UCSD-AML1 (cell line): ENCODE measurements around the gene DCAF5.
"Not testable (repeated sequence)": the region's sequence is repeated elsewhere in the genome, so short reads cannot be mapped to it uniquely, and the experiment has no call there.

ENCODE experiments used
- DNase-seq: peaks from one replicate; lab custom pipeline; 2025; ENCODE audit not compliant: unreplicated experiment; lab: John Stamatoyannopoulos, UW

The DCAF5 gene

GRCh38 chr14:69152902-69153151 lies at the start of gene DCAF5:
Gene DCAF5, minus strand, starts transcription at chr14:69153119. Its CDS starts 141 bp downstream, at chr14:69152978.
- no peak for DNase-seq

GRCh38 chr14:69199786-69200185 lies 46.9 kb upstream of the DCAF5 start:
- no peak for DNase-seq

GRCh38 chr14:69193721-69194120 lies 40.8 kb upstream of the DCAF5 start:
- no peak for DNase-seq

GRCh38 chr14:69191340-69192111 lies 38.6 kb upstream of the DCAF5 start, which contains the start of gene EXD2:
Gene EXD2, plus strand, starts transcription at chr14:69191498. Its CDS starts 17,973 bp downstream, at chr14:69209471.
- DNase-seq, result peak; percentile 81

GRCh38 chr14:69190191-69190590 lies 37.3 kb upstream of the DCAF5 start:
- no peak for DNase-seq

- no peak for DNase-seq
These were observed 30.8 kb upstream of the DCAF5 start for GRCh38 chr14:69183735-69184134.

- DNase-seq, result not testable (repeated sequence)
These were observed 29.7 kb upstream of the DCAF5 start for GRCh38 chr14:69182580-69182979.

GRCh38 chr14:69181491-69181890 lies 28.6 kb upstream of the DCAF5 start:
- no peak for DNase-seq

- no peak for DNase-seq
These were observed 22.2 kb upstream of the DCAF5 start for GRCh38 chr14:69175130-69175529.

- no peak for DNase-seq
These were observed 18.6 kb upstream of the DCAF5 start for GRCh38 chr14:69171569-69171968.

GRCh38 chr14:69170839-69171238 lies 17.9 kb upstream of the DCAF5 start:
- no peak for DNase-seq

GRCh38 chr14:69165787-69166186 lies 12.9 kb upstream of the DCAF5 start:
- not testable (repeated sequence) for DNase-seq

GRCh38 chr14:69161590-69161989 lies 8.7 kb upstream of the DCAF5 start:
- DNase-seq, result no peak

- no peak for DNase-seq
These were observed 3.3 kb upstream of the DCAF5 start for GRCh38 chr14:69156224-69156623.

- DNase-seq, result no peak
These were observed 1.9 kb upstream of the DCAF5 start for GRCh38 chr14:69154779-69155178.

GRCh38 chr14:69153873-69154270 lies 953 bp upstream of the DCAF5 start:
- DNase-seq, result peak; percentile 34

- peak; percentile 91 for DNase-seq
These were observed 393 bp upstream of the DCAF5 start for GRCh38 chr14:69153152-69153872.

- DNase-seq, result peak; percentile 46
These were observed 578 bp downstream of the DCAF5 start for GRCh38 chr14:69152181-69152901.

- DNase-seq, result peak; percentile 85
These were observed 1.3 kb downstream of the DCAF5 start for GRCh38 chr14:69151458-69152180.

GRCh38 chr14:69149461-69150244 lies 3.3 kb downstream of the DCAF5 start:
- no peak for DNase-seq
